ENCODE data around the gene BMF.
A peak's percentile ranks its signal among the peaks of the same experiment; 100 is the strongest.

The BMF gene

GRCh38 chr15:40048211-40048792 is 60.4 kb downstream of the BMF start:
- no peak for DNase-seq (ENCODE audit: low spot score)

DNA sequence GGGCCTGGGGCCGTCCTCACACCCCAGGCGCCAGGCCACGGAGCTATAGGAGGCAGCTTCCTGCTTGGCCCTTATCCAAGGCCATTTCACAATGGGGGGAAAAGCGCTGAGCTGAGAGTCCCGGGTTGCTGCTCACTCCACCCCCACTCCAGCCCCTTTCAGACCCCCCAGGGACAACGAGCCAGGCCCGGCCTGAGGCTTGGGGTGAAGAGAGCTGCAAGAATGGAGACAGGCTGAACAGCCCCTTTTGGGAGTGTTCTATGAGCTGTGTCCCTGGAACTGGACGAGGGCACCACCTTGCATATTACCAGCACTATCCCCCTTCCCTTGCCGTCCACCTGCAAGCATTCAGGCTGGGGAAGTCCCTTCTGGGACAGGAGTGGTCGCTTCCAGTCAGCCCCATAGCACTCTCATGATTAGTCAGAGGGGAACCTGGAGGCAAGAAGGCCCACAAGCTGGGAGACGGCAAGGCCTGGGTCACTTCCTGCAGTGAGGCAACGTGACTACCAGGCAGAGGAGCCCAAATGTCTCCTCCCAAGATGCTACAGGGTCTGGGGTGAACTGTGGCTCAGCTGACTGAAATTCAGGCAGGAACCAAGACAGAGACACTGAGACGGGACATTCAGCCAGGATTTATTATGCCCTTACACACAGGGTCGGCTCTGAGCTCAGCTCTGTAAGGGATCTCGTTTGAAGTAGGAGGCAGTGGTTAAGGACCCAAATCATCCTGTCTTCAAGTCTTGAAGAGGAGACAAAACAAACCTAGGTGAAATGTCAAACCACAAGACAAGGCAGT is 61.1 kb downstream of the BMF start:
- DNase-seq (ENCODE audit: low spot score) = peak; percentile 15

- no peak for DNase-seq (ENCODE audit: low spot score)
Observed at GRCh38 chr15:40046721-40047414, 61.8 kb downstream of the BMF start.

- no peak for DNase-seq (ENCODE audit: low spot score)
Observed at GRCh38 chr15:40045572-40046217, 63.0 kb downstream of the BMF start.

- DNase-seq (ENCODE audit: low spot score) = peak; percentile 94
Observed at GRCh38 chr15:40044717-40045571, 63.7 kb downstream of the BMF start.

- DNase-seq (ENCODE audit: low spot score) = no peak
Observed at GRCh38 chr15:40043927-40044716, 64.6 kb downstream of the BMF start.

- no peak for DNase-seq (ENCODE audit: low spot score)
Observed at GRCh38 chr15:40042791-40043320, 65.8 kb downstream of the BMF start.

- DNase-seq (ENCODE audit: low spot score) = no peak
Observed at GRCh38 chr15:40040770-40041169, 67.9 kb downstream of the BMF start.

DNA sequence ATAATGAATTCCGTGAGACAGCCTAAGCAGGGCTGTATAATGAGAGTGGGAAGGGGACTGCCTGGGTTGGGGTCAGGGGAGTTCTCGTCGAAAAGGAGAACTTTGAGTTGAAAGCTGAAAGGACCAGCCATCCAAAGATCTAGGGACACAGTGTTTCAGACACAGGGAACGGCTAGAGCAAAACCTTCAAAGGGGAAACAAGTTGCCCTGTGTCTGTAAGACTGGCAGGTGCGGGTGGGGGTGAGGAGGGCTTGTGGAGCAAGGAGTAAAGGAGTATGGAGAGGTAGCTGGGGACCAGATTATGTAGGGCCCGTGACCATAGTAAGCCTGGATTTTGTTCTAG is 68.4 kb downstream of the BMF start:
- no peak for DNase-seq (ENCODE audit: low spot score)

GRCh38 chr15:40038638-40039543 is 69.8 kb downstream of the BMF start, which contains the start of gene SRP14:
Gene SRP14 (minus strand): TSS chr15:40039181. CDS start chr15:40039116, 65 bp downstream.
- peak; percentile 96 for DNase-seq (ENCODE audit: low spot score)

- no peak for DNase-seq (ENCODE audit: low spot score)
Observed at GRCh38 chr15:40038275-40038637, 70.4 kb downstream of the BMF start.
